Cardiac muscle cell (in vitro differentiated cells and primary cell): ENCODE data around the gene XKR7. TPM values are rescaled to one million over a fixed set of nuclear protein-coding genes. Genes with fewer than 3 reads are reported as not detected.

Experiments
- DNase-seq, 2 donors: peaks; one replicate each; pipeline versions ENCODE4 v3.0.0 to v3.0.0-alpha.2; 2010 to 2017; ENCODE audit warnings: low read depth in 1 of 2, low spot score in 1 of 2
- H3K27ac ChIP-seq: fragments of 200-600 bp; sonication (generic); 2 replicates; pipeline ENCODE4 v1.5.1; 2016
- H3K27me3 ChIP-seq: fragments of 200-600 bp; sonication (generic); 2 replicates; pipeline ENCODE4 v1.6.0; 2016; ENCODE audit warnings: control low read depth
- H3K36me3 ChIP-seq: fragments of 200-600 bp; sonication (generic); 2 replicates; pipeline ENCODE4 v1.5.1; 2016; ENCODE audit warnings: control low read depth
- H3K4me1 ChIP-seq: fragments of 200-600 bp; sonication (generic); 2 replicates; pipeline ENCODE4 v1.8.1; 2017; ENCODE audit warnings: low read depth, mild to moderate bottlenecking, mixed run types
- H3K4me3 ChIP-seq: fragments of 200-600 bp; sonication (generic); 2 replicates; pipeline ENCODE4 v1.5.1; 2016; ENCODE audit warnings: mild to moderate bottlenecking
- H3K9me3 ChIP-seq: fragments of 200-600 bp; sonication (generic); 2 replicates; pipeline ENCODE4 v1.5.1; 2017; ENCODE audit warnings: low read depth, mild to moderate bottlenecking, control low read depth
- CTCF ChIP-seq: IDR thresholded peaks from 2 replicates; pipeline ENCODE4 v1.5.1; 2012; ENCODE audit warnings: low read depth, mild to moderate bottlenecking, low read length
- polyA plus RNA-seq: library from polyadenylated mRNA; unstranded; fragments of >200 nt; fragmentation: Nextera tagmentation; extraction: Ambion mirVana; gene quantifications from 2 replicates; pipeline ENCODE4 v1.2.1, GENCODE V29; 2016
- total RNA-seq: library from RNA; depleted of rRNA; stranded (reverse); fragments of >200 nt; gene quantifications from 2 replicates; pipeline ENCODE4 v1.2.3, GENCODE V29; 2016

The XKR7 gene
- total and polyA plus RNA-seq, 2 experiments from 2014 or later, result 0.03 TPM; not detected in 1

- Histone ChIP-seq H3K9me3 (no peaks in the 10 kb centered on the region), H3K27ac (no peak overlapping the region), H3K4me3 (no peak overlapping the region), H3K36me3 (no peaks in the 10 kb centered on the region), H3K4me1 (peaks cover 12% of the 10 kb centered on the region), H3K27me3 (no peaks in the 10 kb centered on the region)
- no peak for TF ChIP-seq CTCF
- no peak for DNase-seq
Observed at GRCh38 chr20:31975874-31976273, 7.9 kb downstream of the XKR7 start.

DNA sequence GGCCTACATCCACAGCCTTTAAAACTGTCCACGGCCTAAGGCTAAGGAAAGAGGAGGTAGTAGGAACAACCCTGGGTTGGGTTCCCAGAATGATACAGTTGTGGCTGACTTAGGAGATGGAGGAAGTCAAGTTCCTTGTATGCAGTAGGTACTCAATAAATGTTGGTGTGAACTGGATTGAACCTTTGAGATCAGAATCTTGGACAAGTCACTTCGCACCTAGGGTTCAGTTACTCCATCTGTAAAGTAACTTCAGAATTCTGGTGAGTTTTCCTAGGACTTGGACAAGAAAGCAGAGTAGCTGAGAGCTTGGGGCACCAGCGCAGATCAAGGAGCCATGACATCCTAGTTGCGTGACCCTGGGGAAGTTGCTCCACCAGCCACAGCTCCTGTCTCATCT is 9.1 kb downstream of the XKR7 start:
- H3K36me3 ChIP-seq, result no peaks in the 10 kb centered on the region
- peaks cover 12% of the 10 kb centered on the region for H3K4me1 ChIP-seq
- no peak for TF ChIP-seq CTCF
- H3K4me3 ChIP-seq, result no peak overlapping the region
- H3K27ac ChIP-seq, result no peak overlapping the region
- DNase-seq, result no peak
- no peaks in the 10 kb centered on the region for H3K9me3 ChIP-seq
- H3K27me3 ChIP-seq, result no peaks in the 10 kb centered on the region

GRCh38 chr20:31979713-31980426 is 11.9 kb downstream of the XKR7 start:
- Histone ChIP-seq H3K9me3 (no peaks in the 10 kb centered on the region), H3K4me1 (peaks cover 6% of the 10 kb centered on the region), H3K27me3 (no peaks in the 10 kb centered on the region), H3K4me3 (no peak overlapping the region), H3K36me3 (no peaks in the 10 kb centered on the region), H3K27ac (no peak overlapping the region)
- peak in 1 of 2 donors; percentile 16 for DNase-seq
- TF ChIP-seq CTCF, result no peak

GRCh38 chr20:31981784-31982183 is 13.8 kb downstream of the XKR7 start:
- H3K27ac ChIP-seq, result no peak overlapping the region
- no peak for DNase-seq
- no peak overlapping the region for H3K4me3 ChIP-seq
- no peaks in the 10 kb centered on the region for H3K9me3 ChIP-seq
- no peaks in the 10 kb centered on the region for H3K36me3 ChIP-seq
- no peaks in the 10 kb centered on the region for H3K4me1 ChIP-seq
- no peaks in the 10 kb centered on the region for H3K27me3 ChIP-seq
- no peak for TF ChIP-seq CTCF

DNA sequence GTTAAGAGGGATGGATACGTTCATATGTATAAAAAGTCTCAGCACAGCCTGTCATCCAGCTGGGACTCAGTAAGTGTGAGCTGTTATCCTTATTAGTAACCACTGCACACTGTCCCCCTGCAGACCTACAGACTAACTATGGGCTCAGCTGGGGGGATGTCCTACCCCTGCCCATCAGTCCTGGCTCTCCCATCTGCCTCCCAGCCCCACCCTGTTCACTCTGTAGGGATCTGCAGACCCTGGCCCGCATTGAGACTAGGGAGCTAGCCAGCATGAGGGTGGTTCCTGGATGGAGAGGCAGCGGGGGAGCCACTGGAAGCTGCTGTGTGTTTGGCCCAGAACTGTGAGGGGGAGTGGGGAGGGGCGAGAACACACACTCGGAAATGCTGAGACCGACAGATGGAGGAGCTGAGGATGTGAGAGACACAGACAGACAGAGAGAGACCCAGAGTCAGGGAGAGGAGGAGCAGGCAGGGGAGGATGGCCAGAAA is 17.1 kb downstream of the XKR7 start:
- no peak for DNase-seq
- Histone ChIP-seq H3K27me3 (no peaks in the 10 kb centered on the region), H3K27ac (no peak overlapping the region), H3K4me3 (no peak overlapping the region), H3K4me1 (no peaks in the 10 kb centered on the region), H3K9me3 (no peaks in the 10 kb centered on the region), H3K36me3 (no peaks in the 10 kb centered on the region)
- no peak for TF ChIP-seq CTCF
